ENCODE measurements around the gene RSRP1.

RSRP1 gene

DNA sequence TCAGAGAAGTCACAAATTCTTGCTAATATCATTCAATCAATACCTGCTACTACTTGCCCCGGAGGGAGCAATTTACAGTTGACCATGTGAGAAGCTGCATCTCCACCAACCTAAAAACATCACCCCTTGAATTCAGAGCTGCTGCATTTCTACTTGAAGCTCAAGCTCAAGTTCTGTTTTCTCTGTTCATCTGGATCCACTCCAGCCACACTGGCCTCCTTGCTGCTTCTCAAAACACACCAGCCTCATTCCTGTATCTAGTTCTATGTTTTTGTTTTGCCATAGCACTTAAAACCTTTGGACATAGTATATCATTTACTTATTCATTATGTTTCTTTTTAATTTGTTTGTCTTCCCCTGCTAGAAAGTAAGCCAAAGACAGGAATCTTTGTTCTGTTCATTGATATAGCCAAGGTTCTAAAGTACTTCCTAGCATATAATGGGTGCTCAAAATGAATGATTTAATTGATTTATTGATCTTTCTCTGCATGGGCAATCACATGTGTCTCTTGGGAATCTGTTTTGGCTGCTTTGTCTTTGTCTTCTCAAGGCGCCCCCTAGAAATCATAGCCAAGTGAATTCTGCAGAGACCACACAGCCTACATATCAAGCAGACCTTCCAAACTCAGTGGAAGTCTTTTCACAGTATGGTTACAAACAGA is 38.6 kb downstream of the RSRP1 start:
- DNase-seq (ENCODE audit: extremely low read depth, low read depth) = no peak
- no peak for TF ChIP-seq CTCF (IDR thresholded peaks at IDR 0.05; ENCODE audit: low read depth, low read length)

DNA sequence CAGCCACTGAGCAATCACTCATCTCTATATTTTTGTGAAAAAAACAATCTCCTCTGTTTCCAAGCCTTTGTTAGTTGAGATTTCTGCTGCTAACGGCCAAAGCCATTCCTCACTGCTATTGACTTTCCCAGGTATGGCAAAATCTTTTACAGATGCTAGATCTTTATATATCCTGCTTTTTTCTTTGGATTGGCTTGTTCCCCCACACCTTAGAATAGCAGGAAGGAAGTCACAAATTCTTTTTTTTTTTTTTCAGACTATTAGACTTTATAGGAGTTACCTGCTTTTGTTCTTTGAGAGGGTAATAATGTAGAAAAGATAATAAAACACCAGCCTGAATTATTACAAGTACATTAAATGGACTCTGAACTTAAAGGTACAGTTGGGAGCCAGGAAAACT is 39.2 kb downstream of the RSRP1 start:
- DNase-seq (ENCODE audit: extremely low read depth, low read depth) = no peak
- no peak for TF ChIP-seq CTCF (IDR thresholded peaks at IDR 0.05; ENCODE audit: low read depth, low read length)

- TF ChIP-seq CTCF (IDR thresholded peaks at IDR 0.05; ENCODE audit: low read depth, low read length) = no peak
- no peak for DNase-seq (ENCODE audit: extremely low read depth, low read depth)
Observed at GRCh38 chr1:25206201-25206600, 41.1 kb downstream of the RSRP1 start.

DNA sequence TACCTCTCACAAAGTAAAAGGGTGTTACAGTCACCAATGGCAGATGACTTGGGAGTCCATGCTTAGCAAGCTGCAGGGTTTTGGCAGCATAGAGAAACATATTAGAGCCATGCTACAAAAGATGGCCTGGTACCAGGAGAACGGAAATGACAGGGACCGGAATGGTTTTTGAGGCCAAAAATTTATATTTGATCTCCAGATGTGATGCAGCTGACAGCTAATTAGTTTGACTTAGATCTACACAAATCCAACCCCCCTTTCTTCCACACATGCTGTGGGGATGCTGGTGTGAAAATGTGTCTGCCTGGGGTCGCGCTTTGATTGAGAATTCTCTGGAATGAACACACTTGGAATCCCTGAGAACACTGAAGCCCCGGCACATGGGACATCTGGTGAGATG is 41.5 kb downstream of the RSRP1 start:
- no peak for TF ChIP-seq CTCF (IDR thresholded peaks at IDR 0.05; ENCODE audit: low read depth, low read length)

DNA sequence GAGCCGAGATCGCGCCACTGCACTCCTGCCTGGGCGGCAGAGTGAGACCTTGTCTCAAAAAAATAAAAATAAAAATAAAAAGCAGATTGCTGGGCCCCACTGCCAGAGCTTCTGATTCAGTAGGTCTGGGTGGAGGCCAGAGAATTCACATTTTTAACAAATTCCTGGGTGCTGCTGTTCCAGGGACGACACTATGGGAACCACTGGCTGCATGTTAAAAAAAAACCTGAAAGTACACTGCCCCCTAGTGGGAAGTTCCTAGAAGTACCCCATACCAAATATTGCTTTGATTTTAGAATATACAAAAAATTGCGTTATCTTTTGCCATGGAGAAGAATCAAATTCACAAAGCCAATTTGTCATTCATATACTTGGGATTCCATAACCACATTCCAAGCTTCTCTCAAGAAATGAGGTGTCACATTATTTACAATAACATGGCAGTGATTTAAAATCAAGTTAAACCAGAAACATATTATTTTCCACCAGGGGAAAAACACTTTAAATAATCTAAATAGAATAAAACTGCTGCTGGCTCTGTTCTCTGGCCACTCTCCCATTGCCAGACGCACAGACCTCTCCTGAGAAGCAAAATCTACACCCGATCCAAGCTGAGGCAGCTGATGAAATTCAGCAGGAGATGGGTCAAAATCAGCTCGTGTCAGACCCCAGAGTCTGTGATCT is 42.3 kb downstream of the RSRP1 start:
- peak; percentile 64 for TF ChIP-seq CTCF (IDR thresholded peaks at IDR 0.05; ENCODE audit: low read depth, low read length)
- peak; percentile 30 for DNase-seq (ENCODE audit: extremely low read depth, low read depth)

More for the DNA sequence above, 41.5 kb downstream of the RSRP1 start:
- DNase-seq (ENCODE audit: extremely low read depth, low read depth) = no peak

DNA sequence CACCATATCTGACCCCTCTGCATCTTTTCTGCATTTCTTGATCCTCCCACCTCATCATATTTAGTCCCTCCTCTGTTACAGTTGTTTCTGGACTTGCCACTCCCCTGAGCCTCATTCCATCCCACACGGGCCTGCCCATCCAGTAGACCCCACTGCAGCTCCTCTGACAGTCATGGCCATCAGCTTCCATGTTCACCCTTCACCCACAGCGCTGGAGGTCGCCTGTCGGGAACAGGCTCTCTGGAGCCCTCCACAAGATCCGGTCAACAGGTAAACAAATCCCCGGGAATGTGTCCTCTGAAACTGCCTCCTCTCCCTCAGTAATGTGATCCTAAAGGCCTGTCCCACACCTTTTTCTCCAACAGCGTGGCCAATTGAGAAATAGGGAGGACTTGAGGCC is 46.2 kb downstream of the RSRP1 start:
- DNase-seq (ENCODE audit: extremely low read depth, low read depth) = no peak
- no peak for TF ChIP-seq CTCF (IDR thresholded peaks at IDR 0.05; ENCODE audit: low read depth, low read length)

DNA sequence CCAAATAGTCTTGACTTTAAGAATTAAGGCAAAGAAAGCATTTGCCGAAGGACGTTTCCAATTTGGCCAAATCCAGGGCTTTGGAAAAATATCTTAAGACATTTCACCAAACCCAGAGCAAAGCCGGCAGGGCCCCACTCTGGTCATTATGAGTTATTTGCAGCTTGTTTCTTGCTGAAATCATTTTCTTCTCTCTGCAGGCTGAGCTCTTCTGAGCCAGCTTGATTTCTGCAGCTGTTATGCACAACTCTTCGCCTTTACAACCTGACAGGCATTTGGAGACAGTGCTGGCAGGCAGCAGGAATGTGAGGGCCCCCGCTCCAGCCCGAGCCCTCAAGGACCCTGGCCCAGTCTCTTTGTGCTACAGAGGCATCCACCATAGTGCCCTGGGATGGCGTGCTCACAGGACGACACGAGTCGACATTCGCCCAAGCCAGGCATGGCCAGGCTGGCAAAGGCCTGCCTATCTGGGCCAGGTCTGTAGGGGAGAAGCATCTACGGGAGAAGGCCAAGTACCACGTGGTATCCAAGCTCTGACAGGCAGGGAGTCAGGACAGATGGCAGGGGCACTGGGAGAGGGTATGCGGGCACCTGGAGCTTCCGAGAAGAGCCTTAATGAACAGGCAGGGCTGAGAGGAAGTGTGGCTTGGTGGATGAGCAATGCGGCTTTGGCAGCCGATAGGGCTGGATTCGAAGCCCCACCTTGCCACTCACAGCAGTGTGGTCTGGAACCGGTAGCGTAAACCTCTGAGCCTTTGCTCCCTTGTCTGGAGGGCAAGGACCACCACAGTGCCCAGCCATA is 47.2 kb downstream of the RSRP1 start:
- TF ChIP-seq CTCF (IDR thresholded peaks at IDR 0.05; ENCODE audit: low read depth, low read length) = no peak
- DNase-seq (ENCODE audit: extremely low read depth, low read depth) = no peak
